GM19395 (cell line): ENCODE results near the gene MAP2K5.
"Not testable (repeated sequence)": the region's sequence is repeated elsewhere in the genome, so short reads cannot be mapped to it uniquely, and the experiment has no call there.

Experiments used
- ATAC-seq: cut with Tn5 transposase; IDR thresholded peaks from one replicate; pipeline ENCODE4 v1.9.1; 2021; ENCODE audit warnings: mild to moderate bottlenecking, moderate library complexity; ENCODE audit not compliant: unreplicated experiment

The MAP2K5 gene

DNA sequence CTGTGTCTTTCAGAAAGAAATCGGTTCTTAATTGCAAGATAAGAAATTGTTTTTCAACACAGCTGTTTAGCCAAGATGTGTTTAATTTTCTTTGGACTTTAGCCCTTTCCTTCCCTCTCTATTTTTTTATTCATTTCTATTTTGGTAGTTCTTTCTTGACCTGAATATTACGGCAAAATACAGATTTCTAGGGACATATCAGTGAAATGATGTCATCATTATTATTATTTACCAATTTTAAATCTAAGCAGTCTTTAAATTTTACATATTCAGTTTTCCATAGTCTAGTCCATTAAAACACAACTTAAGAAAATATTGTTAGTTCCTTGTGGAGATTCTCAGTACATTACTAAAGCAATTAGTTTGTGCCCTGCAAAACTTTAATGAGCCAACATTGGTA lies 104.3 kb downstream of the MAP2K5 start:
- ATAC-seq, result no peak

- ATAC-seq, result no peak
Observed at GRCh38 chr15:67652586-67652985, 110.1 kb downstream of the MAP2K5 start.

- ATAC-seq, result no peak
Observed at GRCh38 chr15:67660446-67660845, 117.9 kb downstream of the MAP2K5 start.

DNA sequence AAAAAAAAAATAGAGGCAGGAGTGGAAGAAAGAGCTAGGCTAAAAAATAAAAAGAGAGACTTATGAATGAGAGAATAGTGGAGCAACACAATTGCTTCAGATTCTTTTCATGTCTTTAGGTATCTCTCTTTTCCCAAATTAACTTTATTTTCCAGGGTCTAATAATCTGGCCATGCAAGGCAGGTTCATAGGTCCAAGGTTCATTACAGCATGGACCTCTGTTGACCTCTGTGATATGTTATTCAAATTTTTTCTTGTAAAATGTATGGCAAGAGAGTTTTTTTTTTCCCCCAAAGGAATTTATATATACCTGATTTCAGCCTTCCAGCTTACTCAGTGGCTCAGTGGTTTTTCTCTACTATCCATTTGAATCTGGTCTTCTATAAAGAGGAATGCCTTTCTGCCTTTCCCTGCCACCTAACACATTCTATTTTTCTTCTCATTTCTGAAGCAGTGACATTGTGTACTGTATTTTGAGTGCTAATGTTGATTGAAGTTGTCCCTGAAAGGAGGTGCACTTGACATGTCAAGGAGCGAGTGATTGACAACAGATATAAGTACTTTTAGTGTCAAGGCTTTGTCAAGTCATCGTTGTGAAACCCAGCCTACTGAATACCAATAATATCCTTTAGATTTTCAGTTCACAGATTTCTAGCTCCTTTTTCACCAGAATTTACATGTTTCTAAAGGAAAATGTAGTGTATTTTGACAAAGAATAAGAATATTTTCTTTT lies 118.5 kb downstream of the MAP2K5 start:
- ATAC-seq, result no peak

- ATAC-seq, result no peak
Observed at GRCh38 chr15:67670647-67671305, 128.3 kb downstream of the MAP2K5 start.

DNA sequence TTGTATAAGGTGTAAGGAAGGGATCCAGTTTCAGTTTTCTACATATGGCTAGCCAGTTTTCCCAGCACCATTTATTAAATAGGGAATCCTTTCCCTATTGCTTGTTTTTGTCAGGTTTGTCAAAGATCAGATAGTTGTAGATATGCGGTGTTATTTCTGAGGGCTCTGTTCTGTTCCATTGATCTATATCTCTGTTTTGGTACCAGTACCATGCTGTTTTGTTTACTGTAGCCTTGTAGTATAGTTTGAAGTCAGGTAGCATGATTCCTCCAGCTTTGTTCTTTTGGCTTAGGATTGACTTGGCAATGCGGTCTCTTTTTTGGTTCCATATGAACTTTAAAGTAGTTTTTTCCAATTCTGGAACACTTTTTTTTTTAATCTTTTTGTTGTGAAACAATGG lies 130.3 kb downstream of the MAP2K5 start:
- not testable (repeated sequence) for ATAC-seq

DNA sequence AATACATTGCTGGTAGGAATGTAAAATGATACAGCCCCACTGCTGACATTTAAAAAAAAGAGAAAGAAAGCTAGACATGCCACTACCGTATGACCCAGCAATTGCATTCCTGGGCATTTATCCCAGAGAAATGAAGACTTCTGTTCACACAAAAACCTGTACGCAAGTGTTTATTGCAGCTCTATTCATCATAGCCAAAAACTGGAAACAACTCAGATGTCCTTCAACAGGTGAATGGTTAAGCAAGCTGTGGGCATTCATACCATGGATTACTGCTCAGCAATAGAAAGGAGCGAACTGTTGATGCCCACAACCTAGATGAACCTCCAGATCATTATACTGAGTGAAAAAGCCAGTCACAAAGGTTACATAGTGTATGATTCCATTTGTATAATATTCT lies 132.5 kb downstream of the MAP2K5 start:
- ATAC-seq, result no peak

DNA sequence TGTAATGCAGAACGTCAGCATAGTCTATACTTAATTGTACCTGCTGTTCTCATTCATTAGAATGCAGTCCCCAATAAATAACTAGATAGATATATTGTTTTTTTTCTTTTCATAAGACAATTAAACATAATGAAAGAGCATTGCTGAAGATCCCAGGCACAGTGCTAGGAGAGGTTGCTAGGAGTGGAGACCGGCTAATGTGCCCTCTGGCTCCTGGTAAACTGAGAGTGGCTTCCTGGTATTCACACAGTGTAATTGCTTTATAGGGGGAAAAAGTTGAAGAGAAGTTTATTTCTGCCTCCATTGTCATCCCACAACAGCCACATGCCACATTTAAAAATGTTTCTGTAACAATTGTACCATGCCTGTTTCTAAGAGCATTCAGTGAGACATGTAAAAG lies 135.6 kb downstream of the MAP2K5 start:
- ATAC-seq, result no peak

DNA sequence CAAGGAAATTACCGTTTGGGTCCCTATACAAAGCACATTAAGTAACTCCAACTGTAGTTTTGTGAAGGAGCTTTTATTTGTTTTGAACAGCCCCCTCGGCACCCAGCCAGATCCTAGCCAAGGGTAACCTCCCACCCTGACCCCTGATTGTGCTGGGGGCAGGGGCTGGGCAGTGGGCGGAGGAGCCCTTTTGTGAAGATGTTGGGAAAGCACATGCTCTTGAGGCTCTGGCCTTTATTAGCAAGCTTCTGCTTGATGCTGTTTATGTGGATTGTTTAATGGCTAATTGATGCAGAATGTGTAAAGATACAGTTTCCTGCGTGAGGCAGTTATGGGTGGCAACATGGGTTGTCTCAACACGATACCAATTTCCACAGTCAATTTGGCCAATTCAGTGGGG lies 136.5 kb downstream of the MAP2K5 start:
- ATAC-seq, result no peak

- ATAC-seq, result no peak
Observed at GRCh38 chr15:67680641-67681040, 138.1 kb downstream of the MAP2K5 start.

DNA sequence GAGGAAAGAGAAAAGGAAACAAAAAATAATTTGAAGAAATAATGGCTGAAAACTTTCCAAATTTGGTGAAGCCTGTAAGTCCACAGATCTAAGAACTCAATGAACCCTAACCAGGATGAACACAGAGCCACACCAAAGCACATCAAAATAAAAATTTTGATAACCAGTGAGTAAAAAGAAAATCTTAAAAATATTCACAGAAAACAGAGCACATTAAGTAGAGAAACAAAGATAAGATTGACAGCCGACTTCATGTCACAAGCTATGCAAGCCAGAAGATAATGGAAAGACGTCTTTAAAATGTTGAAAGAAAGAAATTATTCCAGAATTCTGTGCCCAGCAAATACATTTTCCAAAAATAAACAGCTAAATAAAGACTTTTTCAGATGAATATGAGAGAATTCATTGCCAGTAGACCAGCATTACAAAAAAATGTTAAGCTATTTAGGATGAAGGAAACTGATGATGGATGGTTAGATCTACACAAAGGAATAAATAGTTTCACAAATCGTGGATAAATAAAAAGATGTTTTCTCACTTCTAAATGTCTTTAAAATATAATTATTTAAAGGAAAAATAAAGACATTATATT lies 142.6 kb downstream of the MAP2K5 start:
- ATAC-seq, result no peak

GRCh38 chr15:67685716-67686115 lies 143.2 kb downstream of the MAP2K5 start:
- ATAC-seq, result no peak

- no peak for ATAC-seq
Observed at GRCh38 chr15:67690936-67691335, 148.4 kb downstream of the MAP2K5 start.

GRCh38 chr15:67691450-67691849 lies 148.9 kb downstream of the MAP2K5 start:
- no peak for ATAC-seq

GRCh38 chr15:67692573-67692972 lies 150.1 kb downstream of the MAP2K5 start:
- ATAC-seq, result no peak

DNA sequence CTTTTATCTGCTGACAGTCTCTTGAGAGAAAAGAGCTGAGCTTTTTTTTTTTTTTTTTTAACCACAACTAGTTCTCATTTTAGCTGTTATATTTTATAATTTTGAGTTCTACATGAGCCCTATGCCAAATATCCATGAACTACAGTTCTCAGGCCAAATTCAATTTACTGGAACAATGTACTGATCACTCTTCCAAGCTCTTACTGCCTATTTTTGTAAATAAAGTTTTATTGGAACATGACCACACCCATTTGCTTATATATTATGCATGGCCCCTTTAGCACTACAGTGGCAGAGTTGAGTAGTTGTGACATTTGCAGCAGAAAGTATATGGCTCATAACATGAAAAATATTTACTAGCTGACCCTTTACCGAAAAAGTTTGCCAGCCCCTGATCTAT lies 153.6 kb downstream of the MAP2K5 start:
- ATAC-seq, result no peak

DNA sequence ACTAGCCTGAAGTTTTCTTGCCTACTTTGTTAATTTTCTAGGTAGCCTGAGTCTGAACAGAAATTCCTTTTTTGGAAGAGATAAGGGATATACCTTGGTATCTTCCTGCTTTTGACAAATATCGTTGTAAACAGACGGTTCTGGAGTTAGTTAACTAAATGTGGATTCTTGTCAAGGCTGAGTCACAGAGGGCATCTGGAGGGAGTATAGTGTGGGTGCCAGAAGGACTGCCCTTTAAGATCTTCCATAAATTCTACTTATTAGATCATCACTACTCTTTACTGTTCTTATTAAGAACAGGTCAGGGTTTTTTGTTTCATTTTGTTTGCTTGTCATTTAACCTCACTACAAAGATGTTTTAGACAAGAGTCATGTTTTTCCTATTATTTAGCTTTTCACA lies 157.5 kb downstream of the MAP2K5 start:
- no peak for ATAC-seq

- ATAC-seq, result no peak
Observed at GRCh38 chr15:67701669-67702068, 159.2 kb downstream of the MAP2K5 start.

DNA sequence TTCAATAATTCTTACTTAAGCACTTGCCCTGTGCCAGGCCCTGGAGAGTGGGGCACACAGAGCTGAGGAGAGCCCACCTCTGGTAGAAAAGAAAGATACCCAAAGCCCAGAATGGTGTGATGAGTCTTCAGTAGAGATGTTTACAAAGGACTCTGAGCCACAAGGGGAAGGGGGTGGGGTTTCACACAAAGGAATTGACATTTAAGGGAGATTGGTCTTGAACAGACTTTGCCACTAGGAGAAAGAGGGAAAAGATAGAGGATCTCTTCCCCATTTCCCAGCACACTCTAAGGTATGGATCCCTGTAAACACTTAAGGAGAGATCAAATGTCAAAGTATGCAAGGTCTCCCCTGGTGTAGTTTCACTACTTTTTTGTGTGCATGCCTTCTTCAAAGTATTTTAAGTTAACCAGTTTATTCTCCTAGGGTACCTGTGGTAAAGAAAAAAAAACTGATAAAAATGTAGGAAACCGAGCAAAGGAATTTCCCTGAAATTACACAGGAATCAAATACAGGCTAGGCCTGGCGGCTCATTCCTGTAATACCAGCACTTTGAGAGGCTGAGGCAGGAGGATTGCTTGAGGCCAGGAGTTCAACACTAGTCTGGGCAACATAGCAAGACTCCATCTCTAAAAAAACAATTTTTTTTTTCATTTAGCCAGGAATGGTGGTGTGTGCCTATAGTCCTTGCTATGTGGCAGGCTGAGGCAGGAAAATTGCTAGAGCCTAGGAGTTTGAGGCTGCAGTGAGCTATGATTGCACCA lies 165.2 kb downstream of the MAP2K5 start:
- no peak for ATAC-seq

- ATAC-seq, result no peak
Observed at GRCh38 chr15:67708500-67708899, 166.0 kb downstream of the MAP2K5 start.

DNA sequence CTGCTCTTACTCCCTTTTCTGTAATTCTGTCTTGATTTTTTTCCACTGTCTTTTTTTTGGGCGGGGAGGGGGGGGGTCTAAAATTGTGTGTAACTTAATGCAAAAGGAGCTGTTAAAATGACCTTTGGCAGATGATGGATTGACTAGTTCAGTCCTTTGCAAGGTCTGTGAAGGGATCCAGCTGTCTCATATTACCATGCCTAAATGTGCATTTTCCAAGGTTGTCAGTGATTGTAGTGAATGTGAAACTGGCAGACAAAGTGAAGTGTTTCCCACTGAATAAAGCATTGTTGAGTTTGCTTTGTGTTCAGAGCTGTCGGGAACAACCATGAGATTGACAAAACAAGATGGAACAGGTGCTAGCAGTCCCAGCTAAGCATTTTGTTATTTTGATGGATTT lies 172.7 kb downstream of the MAP2K5 start:
- no peak for ATAC-seq

- ATAC-seq, result no peak
Observed at GRCh38 chr15:67716171-67716570, 173.7 kb downstream of the MAP2K5 start.
